GM12875 (cell line): Measurements from ENCODE around the gene KLHL10.

Experiments
- H3K4me3 ChIP-seq: one replicate; pipeline ENCODE4 v1.5.1; 2011; ENCODE audit warnings: low read depth, low read length, control low read depth
- TF ChIP-seq, protein P1 (sequence below): IDR thresholded peaks from 2 replicates; pipeline ENCODE4 v1.5.1; 2011; ENCODE audit warnings: low read depth, mild to moderate bottlenecking, control low read depth, inconsistent platforms, low read length, moderate library complexity, borderline replicate concordance; ENCODE audit not compliant: insufficient read depth

Gene KLHL10

DNA sequence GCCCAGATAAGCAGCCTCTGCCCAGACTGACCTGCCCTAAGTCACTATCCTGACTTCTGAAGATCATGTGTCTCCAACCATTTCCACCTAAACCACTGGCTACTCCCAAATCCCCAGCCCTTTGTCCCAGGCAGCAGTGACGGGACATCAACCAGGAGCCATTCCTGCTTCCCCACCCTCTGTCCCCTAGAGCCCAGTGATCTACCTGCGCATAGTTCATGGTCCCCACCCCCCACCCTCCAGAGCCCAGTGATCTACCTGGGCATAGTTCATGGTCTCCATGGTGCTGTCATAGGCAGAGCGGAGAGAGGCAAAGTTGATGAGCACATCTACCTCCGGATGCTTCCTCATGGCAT is 54.4 kb downstream of the KLHL10 start:
- no peak overlapping the region for H3K4me3 ChIP-seq
- TF ChIP-seq, protein P1, sequence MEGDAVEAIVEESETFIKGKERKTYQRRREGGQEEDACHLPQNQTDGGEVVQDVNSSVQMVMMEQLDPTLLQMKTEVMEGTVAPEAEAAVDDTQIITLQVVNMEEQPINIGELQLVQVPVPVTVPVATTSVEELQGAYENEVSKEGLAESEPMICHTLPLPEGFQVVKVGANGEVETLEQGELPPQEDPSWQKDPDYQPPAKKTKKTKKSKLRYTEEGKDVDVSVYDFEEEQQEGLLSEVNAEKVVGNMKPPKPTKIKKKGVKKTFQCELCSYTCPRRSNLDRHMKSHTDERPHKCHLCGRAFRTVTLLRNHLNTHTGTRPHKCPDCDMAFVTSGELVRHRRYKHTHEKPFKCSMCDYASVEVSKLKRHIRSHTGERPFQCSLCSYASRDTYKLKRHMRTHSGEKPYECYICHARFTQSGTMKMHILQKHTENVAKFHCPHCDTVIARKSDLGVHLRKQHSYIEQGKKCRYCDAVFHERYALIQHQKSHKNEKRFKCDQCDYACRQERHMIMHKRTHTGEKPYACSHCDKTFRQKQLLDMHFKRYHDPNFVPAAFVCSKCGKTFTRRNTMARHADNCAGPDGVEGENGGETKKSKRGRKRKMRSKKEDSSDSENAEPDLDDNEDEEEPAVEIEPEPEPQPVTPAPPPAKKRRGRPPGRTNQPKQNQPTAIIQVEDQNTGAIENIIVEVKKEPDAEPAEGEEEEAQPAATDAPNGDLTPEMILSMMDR: no peak

DNA sequence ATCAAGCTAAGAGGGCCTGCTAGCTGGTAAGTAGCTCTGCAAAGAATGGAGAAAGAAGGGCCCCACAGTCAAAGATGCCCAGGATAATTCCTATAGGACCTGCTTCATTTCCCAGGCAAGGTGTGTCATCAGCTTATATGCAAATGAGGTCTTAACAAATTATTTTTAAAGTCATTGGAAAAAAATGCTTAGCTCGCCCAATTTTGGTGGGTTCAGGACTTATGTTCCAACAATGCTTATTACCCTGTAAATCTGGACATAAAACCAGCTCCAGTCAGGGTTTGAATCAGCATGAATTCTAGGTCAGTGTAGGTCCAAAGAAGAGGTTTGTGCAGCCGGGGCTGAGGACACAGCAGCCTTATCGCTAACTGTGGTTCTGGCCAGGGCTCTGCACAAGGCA is 55.8 kb downstream of the KLHL10 start:
- H3K4me3 ChIP-seq: no peak overlapping the region
- TF ChIP-seq, protein P1: no peak

DNA sequence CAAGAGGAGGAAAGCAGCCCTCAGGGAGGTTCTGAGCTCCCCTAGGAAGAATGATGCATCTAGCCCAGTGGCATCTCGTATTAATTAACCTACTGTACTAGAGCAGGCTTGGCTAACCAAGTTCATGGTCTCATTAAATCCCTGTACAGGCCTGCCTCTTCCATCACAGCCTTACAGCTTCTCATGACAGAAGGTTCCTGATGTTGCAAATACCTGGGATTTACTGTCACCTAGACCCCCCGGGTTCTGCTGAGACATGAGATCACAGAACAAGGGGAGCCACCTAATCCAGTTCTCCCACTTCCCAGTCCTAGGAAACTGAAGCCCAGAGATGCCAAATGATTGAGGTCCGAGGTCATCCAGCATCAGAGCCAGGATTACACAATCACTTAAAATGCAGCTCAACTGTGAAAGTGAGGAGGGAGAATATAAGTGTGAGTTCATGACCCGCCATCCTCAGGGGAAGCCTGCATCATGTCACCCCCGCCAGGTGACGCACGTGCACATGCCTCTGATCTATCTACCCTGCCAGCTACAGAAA is 57.2 kb downstream of the KLHL10 start:
- H3K4me3 ChIP-seq: no peak overlapping the region
- TF ChIP-seq, protein P1: no peak

DNA sequence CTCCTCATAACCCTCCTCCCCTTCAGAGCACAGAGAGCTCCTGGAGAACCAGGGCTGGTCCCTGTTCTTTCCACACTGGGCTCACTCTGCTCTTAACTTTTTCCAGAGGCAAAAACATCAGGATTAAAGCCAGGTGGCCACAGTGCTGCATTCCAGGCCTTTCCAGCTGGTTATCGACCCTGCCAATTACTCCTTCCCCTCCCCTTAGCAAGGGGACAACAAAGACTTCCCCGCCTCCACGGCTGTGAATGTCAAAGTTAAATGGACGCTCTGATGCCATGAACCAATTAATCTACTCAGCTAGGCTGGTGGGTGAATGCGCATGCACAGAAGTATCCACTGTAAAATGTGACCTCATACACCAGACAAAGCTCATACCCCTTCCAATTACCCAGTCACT is 58.0 kb downstream of the KLHL10 start:
- TF ChIP-seq, protein P1: no peak
- no peak overlapping the region for H3K4me3 ChIP-seq

DNA sequence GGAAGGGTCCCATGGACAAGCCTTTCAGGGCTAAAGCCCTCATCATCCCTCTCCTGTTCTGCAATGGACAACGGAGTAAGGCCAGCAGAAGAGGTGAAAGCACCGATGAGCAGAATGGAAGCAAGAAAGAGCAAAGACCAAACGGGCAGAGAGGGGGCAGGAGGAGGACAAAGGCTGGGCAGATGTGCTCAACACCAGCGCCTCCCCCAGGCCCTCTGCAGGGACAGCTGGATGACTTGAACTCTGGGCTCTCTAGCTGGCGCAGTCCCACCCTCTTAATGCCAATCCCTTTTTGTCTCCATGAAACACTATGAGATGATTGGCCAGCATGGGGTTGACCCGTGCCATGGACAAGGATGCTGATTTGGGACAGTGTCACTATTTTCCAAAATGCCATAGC is 59.1 kb downstream of the KLHL10 start:
- H3K4me3 ChIP-seq: no peak overlapping the region
- TF ChIP-seq, protein P1: no peak
